ENCODE results near the gene ZWILCH.

ZWILCH gene

DNA sequence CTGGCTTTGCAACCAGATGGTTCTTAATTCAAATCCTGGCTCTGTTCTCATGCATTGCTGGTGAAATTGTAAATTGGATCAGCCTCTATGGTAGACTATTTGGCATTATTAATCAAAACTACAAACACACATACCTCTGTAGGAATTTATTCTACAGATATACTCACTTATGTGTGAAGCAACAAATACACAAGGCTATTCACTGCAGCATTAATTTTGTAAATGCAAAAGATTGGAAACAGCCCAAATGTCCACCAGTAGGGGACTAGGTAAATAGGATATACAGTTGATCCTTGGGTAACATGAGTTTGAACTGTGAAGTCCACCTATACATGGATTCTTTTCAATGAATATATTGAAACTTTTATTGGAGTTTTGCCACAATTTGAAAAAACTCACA is 90.2 kb downstream of the ZWILCH start:
- no peak for TF ChIP-seq CTCF (IDR thresholded peaks at IDR 0.05; ENCODE audit: low read depth, low read length, missing control alignments)
- no peak overlapping the region for H3K4me3 ChIP-seq (replicated peaks; ENCODE audit: low read depth, low read length)

GRCh38 chr15:66595931-66596545 is 90.9 kb downstream of the ZWILCH start:
- no peak for DNase-seq (ENCODE audit: extremely low read depth, low read depth)

More for the DNA sequence above, 90.2 kb downstream of the ZWILCH start:
- DNase-seq (ENCODE audit: extremely low read depth, low read depth), result no peak

GRCh38 chr15:66598095-66598815 is 93.1 kb downstream of the ZWILCH start:
- DNase-seq (ENCODE audit: extremely low read depth, low read depth), result no peak
- no peak for TF ChIP-seq CTCF (IDR thresholded peaks at IDR 0.05; ENCODE audit: low read depth, low read length, missing control alignments)
- H3K4me3 ChIP-seq (replicated peaks; ENCODE audit: low read depth, low read length), result no peak overlapping the region

More at GRCh38 chr15:66595931-66596545, 90.9 kb downstream of the ZWILCH start:
- H3K4me3 ChIP-seq (replicated peaks; ENCODE audit: low read depth, low read length), result no peak overlapping the region
- no peak for TF ChIP-seq CTCF (IDR thresholded peaks at IDR 0.05; ENCODE audit: low read depth, low read length, missing control alignments)
